ENCODE measurements around the gene FAM114A2.

Gene FAM114A2

GRCh38 chr5:153981905-153982605 lies 56.7 kb downstream of the FAM114A2 start:
- no peak for DNase-seq

- no peak for DNase-seq
These were observed 59.5 kb downstream of the FAM114A2 start for GRCh38 chr5:153979028-153979783.

- DNase-seq = no peak
These were observed 63.9 kb downstream of the FAM114A2 start for GRCh38 chr5:153974813-153975163.

- no peak for DNase-seq
These were observed 64.4 kb downstream of the FAM114A2 start for GRCh38 chr5:153974131-153974812.

- DNase-seq = no peak
These were observed 66.5 kb downstream of the FAM114A2 start for GRCh38 chr5:153972240-153972639.

- DNase-seq = no peak
These were observed 68.2 kb downstream of the FAM114A2 start for GRCh38 chr5:153970496-153970895.

- no peak for DNase-seq
These were observed 69.2 kb downstream of the FAM114A2 start for GRCh38 chr5:153969563-153969895.

GRCh38 chr5:153968761-153969562 lies 69.7 kb downstream of the FAM114A2 start:
- no peak for DNase-seq

- DNase-seq = peak; percentile 6
These were observed 73.6 kb downstream of the FAM114A2 start for GRCh38 chr5:153964880-153965645.

GRCh38 chr5:153964191-153964879 lies 74.4 kb downstream of the FAM114A2 start:
- DNase-seq = no peak

- DNase-seq = no peak
These were observed 78.2 kb downstream of the FAM114A2 start for GRCh38 chr5:153960269-153961215.

GRCh38 chr5:153959134-153959957 lies 79.4 kb downstream of the FAM114A2 start:
- DNase-seq = no peak

- DNase-seq = no peak
These were observed 81.5 kb downstream of the FAM114A2 start for GRCh38 chr5:153957205-153957604.

GRCh38 chr5:153953411-153953810 lies 85.3 kb downstream of the FAM114A2 start:
- no peak for DNase-seq

- DNase-seq = no peak
These were observed 85.8 kb downstream of the FAM114A2 start for GRCh38 chr5:153952893-153953292.

- DNase-seq = no peak
These were observed 86.7 kb downstream of the FAM114A2 start for GRCh38 chr5:153952057-153952456.

- DNase-seq = no peak
These were observed 97.4 kb downstream of the FAM114A2 start for GRCh38 chr5:153941265-153941664.

Measured in T-helper 9 cell (primary cell).